ENCODE results near the gene PLEKHO1.
"Not testable (repeated sequence)": the region's sequence is repeated elsewhere in the genome, so short reads cannot be mapped to it uniquely, and the experiment has no call there.

Gene PLEKHO1

GRCh38 chr1:150173141-150173585, 23.4 kb downstream of the PLEKHO1 start:
- DNase-seq (ENCODE audit: low read depth in 2 of 2), result no peak

GRCh38 chr1:150176593-150176992, 26.9 kb downstream of the PLEKHO1 start:
- no peak for DNase-seq (ENCODE audit: low read depth in 2 of 2)

- no peak for DNase-seq (ENCODE audit: low read depth in 2 of 2)
These were observed 28.8 kb downstream of the PLEKHO1 start for GRCh38 chr1:150178548-150178947.

GRCh38 chr1:150179867-150180266, 30.2 kb downstream of the PLEKHO1 start:
- no peak for DNase-seq (ENCODE audit: low read depth in 2 of 2)

- no peak for DNase-seq (ENCODE audit: low read depth in 2 of 2)
These were observed 30.8 kb downstream of the PLEKHO1 start for GRCh38 chr1:150180474-150180873.

- DNase-seq (ENCODE audit: low read depth in 2 of 2), result no peak
These were observed 32.5 kb downstream of the PLEKHO1 start for GRCh38 chr1:150182247-150182646.

GRCh38 chr1:150183061-150183460, 33.3 kb downstream of the PLEKHO1 start:
- no peak for DNase-seq (ENCODE audit: low read depth in 2 of 2)

- no peak for DNase-seq (ENCODE audit: low read depth in 2 of 2)
These were observed 35.8 kb downstream of the PLEKHO1 start for GRCh38 chr1:150185481-150185880.

GRCh38 chr1:150186438-150186788, 36.7 kb downstream of the PLEKHO1 start:
- DNase-seq (ENCODE audit: low read depth in 2 of 2), result not testable (repeated sequence)

- DNase-seq (ENCODE audit: low read depth in 2 of 2), result no peak
These were observed 37.3 kb downstream of the PLEKHO1 start for GRCh38 chr1:150186789-150187559.

GRCh38 chr1:150187560-150187931, 37.8 kb downstream of the PLEKHO1 start:
- no peak for DNase-seq (ENCODE audit: low read depth in 2 of 2)

GRCh38 chr1:150192012-150192411, 42.3 kb downstream of the PLEKHO1 start:
- no peak for DNase-seq (ENCODE audit: low read depth in 2 of 2)

GRCh38 chr1:150194381-150195031, 44.8 kb downstream of the PLEKHO1 start:
- DNase-seq (ENCODE audit: low read depth in 2 of 2), result no peak

- no peak for DNase-seq (ENCODE audit: low read depth in 2 of 2)
These were observed 46.7 kb downstream of the PLEKHO1 start for GRCh38 chr1:150196417-150196816.

GRCh38 chr1:150207281-150207971, 57.7 kb downstream of the PLEKHO1 start:
- no peak for DNase-seq (ENCODE audit: low read depth in 2 of 2)

GRCh38 chr1:150208460-150208859, 58.7 kb downstream of the PLEKHO1 start:
- DNase-seq (ENCODE audit: low read depth in 2 of 2), result not testable (repeated sequence)

Data from activated CD8-positive, alpha-beta memory T cell treated with anti-CD3 and anti-CD28 coated beads for 4 hours (primary cell).